Nephron (organoid): ENCODE results near the gene MBD5.

Source experiments
- H3K27ac Mint-ChIP-seq, 3 experiments: 2 replicates each; pipeline ENCODE4 v1.8.0; 2020; ENCODE audit warnings: mixed read lengths in 3 of 3, mild to moderate bottlenecking in 2 of 3, moderate library complexity in 1 of 3
- H3K27me3 Mint-ChIP-seq: 2 replicates; pipeline ENCODE4 v1.8.0; 2021; ENCODE audit warnings: low read depth, mild to moderate bottlenecking, moderate library complexity, mixed read lengths
- H3K36me3 Mint-ChIP-seq: 2 replicates; pipeline ENCODE4 v1.8.0; 2020; ENCODE audit warnings: low read depth, mixed read lengths
- H3K4me1 Mint-ChIP-seq: 2 replicates; pipeline ENCODE4 v1.8.0; 2020; ENCODE audit warnings: mixed read lengths
- H3K4me3 Mint-ChIP-seq, 3 experiments: 2 replicates each; pipeline ENCODE4 v1.8.0; 2020; ENCODE audit warnings: mild to moderate bottlenecking in 3 of 3, mixed read lengths in 3 of 3, moderate library complexity in 2 of 3
- H3K9me3 Mint-ChIP-seq: 2 replicates; pipeline ENCODE4 v1.8.0; 2020; ENCODE audit warnings: mixed read lengths
- CTCF ChIP-seq, 3 experiments: fragments of 200-600 bp; sonication (generic); IDR thresholded peaks; one replicate each; pipeline ENCODE4 v1.5.0; 2021; ENCODE audit warnings: antibody characterized with exemption in 3 of 3; ENCODE audit not compliant: unreplicated experiment in 3 of 3

MBD5 gene

DNA sequence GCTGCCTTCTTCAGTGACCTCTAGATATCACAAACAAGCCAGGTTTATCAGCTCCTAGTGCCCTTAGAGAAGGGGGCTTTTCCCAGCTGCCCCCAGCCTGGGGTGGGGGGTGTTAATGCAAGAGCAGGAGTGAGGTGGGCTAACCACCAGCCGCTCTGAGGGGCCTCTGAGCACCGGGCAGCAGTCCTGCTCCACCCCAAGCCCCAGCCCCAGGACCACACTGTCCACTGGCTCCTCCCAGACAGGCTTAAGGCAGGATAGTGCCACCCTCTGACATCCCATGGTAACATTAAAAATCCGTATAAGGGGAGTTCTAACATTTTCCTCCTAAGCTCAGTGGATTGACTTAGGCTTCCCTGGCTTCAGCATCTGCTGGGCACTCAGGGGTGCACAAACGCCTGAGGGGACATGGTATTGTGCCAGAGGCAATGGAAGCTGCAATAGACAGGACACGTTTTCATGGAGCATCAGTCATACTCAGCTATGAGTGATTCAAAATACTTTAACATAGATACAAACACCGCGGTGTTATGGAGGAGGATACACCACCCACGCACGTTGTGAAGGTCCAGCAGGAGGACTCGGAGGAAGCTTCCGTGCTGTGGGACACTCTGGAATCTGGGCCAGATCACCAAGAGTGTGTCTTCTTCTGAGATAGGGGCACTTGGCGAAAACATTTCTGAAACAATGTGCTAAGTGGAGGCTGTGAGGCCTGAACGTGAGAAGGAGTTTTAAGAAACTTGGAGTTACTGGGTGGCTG is 511.0 kb downstream of the MBD5 start:
- H3K36me3 Mint-ChIP-seq: peaks cover 3% of the 10 kb centered on the region
- H3K27me3 Mint-ChIP-seq: no peaks in the 10 kb centered on the region
- H3K27ac Mint-ChIP-seq: no peak overlapping the region
- H3K4me3 Mint-ChIP-seq: no peak overlapping the region
- H3K9me3 Mint-ChIP-seq: no peaks in the 10 kb centered on the region
- TF ChIP-seq CTCF (IDR thresholded peaks at IDR 0.05; ENCODE audit: unreplicated experiment in 3 of 3): no peak
- no peaks in the 10 kb centered on the region for H3K4me1 Mint-ChIP-seq

DNA sequence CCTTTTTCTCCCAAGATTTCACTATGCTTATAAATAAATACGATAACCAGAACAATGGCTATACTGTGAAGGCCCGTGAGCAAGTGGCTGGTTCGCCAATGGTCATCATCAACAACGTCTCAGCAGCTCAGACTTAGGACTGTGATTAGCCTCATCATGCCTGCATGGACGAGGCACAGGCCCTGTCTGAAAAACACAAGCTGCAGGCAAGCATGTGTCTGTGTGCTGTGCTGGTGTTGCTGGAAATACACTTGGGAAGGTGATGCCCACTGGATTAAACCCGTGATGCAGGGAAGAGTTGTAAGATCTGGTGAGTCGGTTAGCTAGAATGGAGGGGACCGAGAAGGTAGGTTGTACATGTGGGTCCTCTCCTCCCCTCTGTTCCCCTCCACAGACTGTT is 512.1 kb downstream of the MBD5 start:
- H3K27ac Mint-ChIP-seq: no peak overlapping the region
- no peaks in the 10 kb centered on the region for H3K27me3 Mint-ChIP-seq
- no peaks in the 10 kb centered on the region for H3K9me3 Mint-ChIP-seq
- H3K4me3 Mint-ChIP-seq: no peak overlapping the region
- H3K4me1 Mint-ChIP-seq: no peaks in the 10 kb centered on the region
- H3K36me3 Mint-ChIP-seq: peaks cover 3% of the 10 kb centered on the region
- no peak for TF ChIP-seq CTCF (IDR thresholded peaks at IDR 0.05; ENCODE audit: unreplicated experiment in 3 of 3)

DNA sequence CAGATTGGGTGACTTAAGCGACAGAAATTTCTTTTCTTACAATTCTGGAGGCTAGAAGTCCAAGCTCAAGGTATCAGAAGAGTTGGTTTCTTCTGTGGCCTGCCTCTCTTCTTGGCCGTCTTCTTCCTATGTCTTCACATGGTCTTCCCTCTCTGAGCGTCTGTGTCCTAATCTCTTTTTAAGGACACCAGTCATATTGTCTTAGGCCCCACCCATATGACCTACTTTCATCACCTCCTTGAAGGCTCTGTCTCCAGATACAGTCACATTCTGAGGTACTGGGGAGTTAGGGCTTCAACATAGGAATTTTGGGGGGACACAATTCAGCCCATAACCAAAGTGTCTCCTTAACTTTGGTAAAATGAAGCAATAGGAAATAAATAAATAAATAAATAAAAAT is 512.8 kb downstream of the MBD5 start:
- TF ChIP-seq CTCF (IDR thresholded peaks at IDR 0.05; ENCODE audit: unreplicated experiment in 3 of 3): no peak
- no peak overlapping the region for H3K4me3 Mint-ChIP-seq
- H3K4me1 Mint-ChIP-seq: no peaks in the 10 kb centered on the region
- peaks cover 3% of the 10 kb centered on the region for H3K36me3 Mint-ChIP-seq
- no peaks in the 10 kb centered on the region for H3K9me3 Mint-ChIP-seq
- no peak overlapping the region for H3K27ac Mint-ChIP-seq
- H3K27me3 Mint-ChIP-seq: no peaks in the 10 kb centered on the region

DNA sequence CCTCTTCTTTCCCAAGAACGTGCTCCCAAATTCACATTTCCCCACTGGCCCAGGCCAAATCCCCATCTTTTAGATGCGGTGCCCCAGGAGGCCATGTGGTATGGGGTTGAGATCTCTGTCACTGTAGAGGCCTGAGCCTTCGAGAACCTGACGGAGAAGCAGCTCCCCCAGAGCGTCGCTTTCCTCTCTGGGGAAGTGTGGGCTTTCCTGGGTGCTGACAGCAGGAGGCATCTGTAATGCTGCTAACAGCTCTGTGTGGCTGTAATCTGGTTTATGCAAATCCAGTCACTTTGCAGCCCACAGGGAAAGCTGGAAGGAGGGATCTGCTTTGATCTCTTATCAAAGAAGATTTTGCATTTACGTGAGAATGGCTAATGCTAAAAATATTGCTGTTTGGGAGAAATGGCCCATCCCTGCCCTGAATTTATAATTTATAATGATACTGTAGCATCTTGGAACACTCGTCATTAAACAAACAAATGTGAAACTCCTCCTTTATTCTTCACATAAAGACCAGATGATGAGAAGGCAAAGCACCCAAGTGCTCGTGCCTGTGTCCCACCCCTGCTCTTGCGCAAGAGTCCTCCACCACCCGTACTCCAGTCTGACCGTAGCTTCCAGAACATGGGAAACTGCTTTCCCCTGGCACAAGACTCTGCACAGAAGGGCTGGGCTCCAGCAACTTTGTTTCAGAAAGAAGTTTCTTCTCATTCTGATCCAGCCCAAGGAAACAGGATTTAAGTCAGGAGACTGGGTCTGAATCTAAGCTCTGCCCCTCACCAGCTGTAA is 513.7 kb downstream of the MBD5 start:
- no peaks in the 10 kb centered on the region for H3K9me3 Mint-ChIP-seq
- H3K36me3 Mint-ChIP-seq: no peaks in the 10 kb centered on the region
- H3K27me3 Mint-ChIP-seq: no peaks in the 10 kb centered on the region
- no peak overlapping the region for H3K4me3 Mint-ChIP-seq
- no peak for TF ChIP-seq CTCF (IDR thresholded peaks at IDR 0.05; ENCODE audit: unreplicated experiment in 3 of 3)
- no peaks in the 10 kb centered on the region for H3K4me1 Mint-ChIP-seq
- H3K27ac Mint-ChIP-seq: no peak overlapping the region

GRCh38 chr2:148538375-148538774 is 517.5 kb downstream of the MBD5 start:
- Mint-ChIP-seq H3K4me3 (no peak overlapping the region), H3K36me3 (no peaks in the 10 kb centered on the region), H3K4me1 (no peaks in the 10 kb centered on the region), H3K27ac (no peak overlapping the region), H3K27me3 (peaks cover 3% of the 10 kb centered on the region), H3K9me3 (no peaks in the 10 kb centered on the region)
- no peak for TF ChIP-seq CTCF (IDR thresholded peaks at IDR 0.05; ENCODE audit: unreplicated experiment in 3 of 3)
